Esophagus muscularis mucosa (tissue), 4 donors: ENCODE data around the gene ARHGEF39. TPM values are rescaled to one million over a fixed set of nuclear protein-coding genes. Genes with fewer than 3 reads are reported as not detected.
A peak's percentile ranks its signal among the peaks of the same experiment; 100 is the strongest.

ENCODE experiments used
- DNase-seq: peaks from one replicate; pipeline ENCODE4 v3.0.0-alpha.2; 2017; ENCODE audit errors: extremely low spot score
- H3K27ac ChIP-seq, 4 donors: fragments of 200-600 bp; sonication (generic); replicated peaks in 1 of 4; 1 replicate in 3 of 4; 2 replicates in 1 of 4; pipeline ENCODE4 v1.5.1; 2016 to 2019; ENCODE audit warnings: mild to moderate bottlenecking in 1 of 4
- H3K27me3 ChIP-seq, 4 donors: fragments of 200-600 bp; sonication (generic); one replicate each; pipeline versions ENCODE4 v1.5.1 to v1.6.0; 2016 to 2019
- H3K36me3 ChIP-seq, 4 donors: fragments of 200-600 bp; sonication (generic); one replicate each; pipeline ENCODE4 v1.5.1; 2016 to 2019
- H3K4me1 ChIP-seq, 4 donors: fragments of 200-600 bp; sonication (generic); one replicate each; pipeline ENCODE4 v1.5.1; 2016 to 2019
- H3K4me3 ChIP-seq, 4 donors: fragments of 200-600 bp; sonication (generic); 1 replicate in 2 of 4; 2 replicates in 2 of 4; pipeline ENCODE4 v1.5.1; 2016 to 2019; ENCODE audit warnings: mild to moderate bottlenecking in 4 of 4, moderate library complexity in 1 of 4
- H3K9me3 ChIP-seq, 4 donors: fragments of 200-600 bp; sonication (generic); 1 replicate in 3 of 4; 2 replicates in 1 of 4; pipeline ENCODE4 v1.5.1; 2016 to 2019
- CTCF ChIP-seq, 3 experiments: fragments of 200-600 bp in 2 of 3; fragments of 450-650 bp in 1 of 3; sonication (generic) in 2 of 3; IDR thresholded peaks; one replicate each; pipeline ENCODE4 v1.5.1; 2017 to 2019; ENCODE audit warnings: antibody characterized with exemption in 3 of 3, mild to moderate bottlenecking in 2 of 3, moderate library complexity in 1 of 3
- EP300 ChIP-seq: sonication (generic); formaldehyde crosslinking; IDR thresholded peaks from one replicate; pipeline ENCODE4 v1.6.1; 2017; ENCODE audit warnings: antibody characterized with exemption
- POLR2A ChIP-seq: fragments of 450-650 bp; IDR thresholded peaks from one replicate; pipeline ENCODE4 v1.6.1; 2017; ENCODE audit warnings: antibody characterized with exemption, moderate library complexity, mild to moderate bottlenecking, low read depth
- POLR2AphosphoS5 ChIP-seq, 2 donors: sonication (generic); formaldehyde crosslinking; IDR thresholded peaks; one replicate each; pipeline ENCODE4 v1.6.1; 2017; ENCODE audit warnings: antibody characterized with exemption in 2 of 2
- WGBS: methylation state at CpG from one replicate; pipeline ENCODE4 v1.1.5; 2018; 5-methylcytosine and 5-hydroxymethylcytosine counted together
- intact Hi-C: fragments of 100-400 bp; cut with DNase I; formaldehyde crosslinking; loops from one replicate; pipeline ENCODE4 v1.15.1; 2023
- total RNA-seq, 4 donors: library from RNA; depleted of rRNA; stranded (reverse); fragments of >200 nt; gene quantifications; one replicate each; pipeline versions ENCODE4 v1.1.0 to v1.2.1, GENCODE V29; 2016

ARHGEF39 gene
- total RNA-seq, 4 donors from 2014 or later = 1.3 to 3.3 (median 1.7) TPM

- H3K27me3 ChIP-seq = no peaks in the 10 kb centered on the region
- peaks cover 21 to 40% (median 35%) of the 10 kb centered on the region in 4 donors for H3K4me1 ChIP-seq
- TF ChIP-seq CTCF (IDR thresholded peaks at IDR 0.05) = peak in 1 of 3 experiments; percentile 5
- TF ChIP-seq POLR2AphosphoS5 (IDR thresholded peaks at IDR 0.05) = no peak
- TF ChIP-seq EP300 = no peak
- TF ChIP-seq POLR2A = no peak
- H3K4me3 ChIP-seq = peak overlapping the region; percentile 56 to 67 (median 58)
- no peaks in the 10 kb centered on the region for H3K36me3 ChIP-seq
- intact Hi-C loops = no loop called here
- H3K9me3 ChIP-seq = no peaks in the 10 kb centered on the region
- DNase-seq = no peak
- H3K27ac ChIP-seq = peak overlapping the region in 3 of 4 donors; percentile 10 to 69 (median 21)
- WGBS = 1% methylated on average over 19 of the region's 51 CpGs
Observed at GRCh38 chr9:35675732-35676392, 10.9 kb upstream of the ARHGEF39 start.

- 46% methylated on average over 13 of the region's 13 CpGs for WGBS
Observed at GRCh38 chr9:35675204-35675603, 10.2 kb upstream of the ARHGEF39 start.

GRCh38 chr9:35674025-35674361 lies 9.0 kb upstream of the ARHGEF39 start:
- DNase-seq = no peak
- Histone ChIP-seq H3K27me3 (no peaks in the 10 kb centered on the region), H3K36me3 (no peaks in the 10 kb centered on the region), H3K4me1 (peaks cover 21 to 39% (median 31%) of the 10 kb centered on the region in 4 donors), H3K27ac (peak overlapping the region in 3 of 4 donors; percentile 36 to 69 (median 58)), H3K4me3 (no peak overlapping the region), H3K9me3 (no peaks in the 10 kb centered on the region)
- WGBS = 56% methylated on average over 3 of the region's 3 CpGs
- intact Hi-C loops = no loop called here
- TF ChIP-seq CTCF (IDR thresholded peaks at IDR 0.05) = no peak
- no peak for TF ChIP-seq POLR2A
- TF ChIP-seq EP300 = no peak
- no peak for TF ChIP-seq POLR2AphosphoS5 (IDR thresholded peaks at IDR 0.05)

More at GRCh38 chr9:35675204-35675603, 10.2 kb upstream of the ARHGEF39 start:
- H3K4me3 ChIP-seq = peak overlapping the region; percentile 56 to 67 (median 58)
- no peak for TF ChIP-seq CTCF (IDR thresholded peaks at IDR 0.05)
- no peak for TF ChIP-seq EP300
- no peak for TF ChIP-seq POLR2A
- TF ChIP-seq POLR2AphosphoS5 (IDR thresholded peaks at IDR 0.05) = no peak
- peaks cover 21 to 39% (median 32%) of the 10 kb centered on the region in 4 donors for H3K4me1 ChIP-seq
- H3K27ac ChIP-seq = peak overlapping the region in 3 of 4 donors; percentile 10 to 69 (median 21)
- H3K27me3 ChIP-seq = no peaks in the 10 kb centered on the region
- intact Hi-C loops = no loop called here
- H3K36me3 ChIP-seq = no peaks in the 10 kb centered on the region
- DNase-seq = no peak
- H3K9me3 ChIP-seq = no peaks in the 10 kb centered on the region

GRCh38 chr9:35673132-35674024 lies 8.4 kb upstream of the ARHGEF39 start, which contains the start of gene CA9:
Gene CA9 (plus strand): TSS chr9:35673928. CDS start chr9:35673960, 32 bp downstream.
- DNase-seq = no peak
- TF ChIP-seq CTCF (IDR thresholded peaks at IDR 0.05) (no peak), POLR2AphosphoS5 (IDR thresholded peaks at IDR 0.05) (peak; percentile 16 to 43), EP300 (no peak)
- 49% methylated on average over 9 of the region's 10 CpGs for WGBS
- no peaks in the 10 kb centered on the region for H3K27me3 ChIP-seq
- peaks cover 21 to 34% (median 31%) of the 10 kb centered on the region in 4 donors for H3K4me1 ChIP-seq
- no peaks in the 10 kb centered on the region for H3K36me3 ChIP-seq
- H3K9me3 ChIP-seq = no peaks in the 10 kb centered on the region
- intact Hi-C loops = no loop called here
- H3K27ac ChIP-seq = peak within 1 kb of the TSS; percentile 36 to 69 (median 62)
- no peak within 1 kb of the TSS for H3K4me3 ChIP-seq
